Stimulated activated CD4-positive, alpha-beta T cell treated with anti-CD3 and anti-CD28 coated beads, Interleukin-4, amount 100 ng/mL, for 48 hours (primary cell): ENCODE data around the gene CDKL5.
"Not testable (repeated sequence)": the region's sequence is repeated elsewhere in the genome, so short reads cannot be mapped to it uniquely, and the experiment has no call there.

ENCODE experiments used
- DNase-seq, 2 donors: peaks; one replicate each; pipeline ENCODE4 v3.0.0-alpha.2; 2020; ENCODE audit warnings: low read depth in 2 of 2

Gene CDKL5

DNA sequence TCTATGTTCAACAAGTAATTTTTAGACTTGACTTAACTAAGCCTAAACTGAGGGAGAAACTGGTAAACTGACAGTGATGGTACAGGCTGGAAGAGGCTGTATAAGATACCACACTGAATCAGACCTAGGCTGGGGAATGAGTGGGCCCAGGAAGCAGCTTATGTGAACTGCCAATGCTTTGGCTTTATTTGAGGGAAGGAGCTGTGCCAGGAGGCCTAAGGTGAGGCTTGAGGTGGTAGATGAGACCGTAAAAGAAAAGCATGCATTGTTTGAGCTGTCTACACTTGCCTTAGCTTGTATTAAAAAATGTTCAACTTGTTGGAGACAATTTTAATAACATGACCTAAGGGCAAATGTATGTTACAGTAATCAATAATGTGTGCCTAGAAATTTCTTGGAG is 150.3 kb downstream of the CDKL5 start:
- no peak for DNase-seq

DNA sequence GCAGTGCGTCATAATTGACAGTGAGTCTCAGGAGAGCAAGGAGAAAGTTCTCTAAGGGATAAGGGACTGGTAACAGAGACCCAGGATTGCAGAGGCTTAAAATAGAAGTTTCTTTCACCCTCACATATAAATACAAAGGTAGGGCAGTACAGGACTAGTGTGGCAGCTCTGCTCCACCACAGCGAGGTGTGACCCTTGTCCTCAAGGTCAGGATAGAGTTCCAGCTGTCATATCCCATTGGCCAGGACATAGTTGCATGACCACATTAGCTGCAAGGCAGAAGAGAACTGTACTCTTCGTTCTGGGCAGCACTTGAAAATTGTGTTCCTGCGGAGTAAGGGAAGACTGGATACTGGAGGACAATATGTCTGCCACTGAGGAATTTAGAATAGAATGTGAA is 152.0 kb downstream of the CDKL5 start:
- DNase-seq: no peak

DNA sequence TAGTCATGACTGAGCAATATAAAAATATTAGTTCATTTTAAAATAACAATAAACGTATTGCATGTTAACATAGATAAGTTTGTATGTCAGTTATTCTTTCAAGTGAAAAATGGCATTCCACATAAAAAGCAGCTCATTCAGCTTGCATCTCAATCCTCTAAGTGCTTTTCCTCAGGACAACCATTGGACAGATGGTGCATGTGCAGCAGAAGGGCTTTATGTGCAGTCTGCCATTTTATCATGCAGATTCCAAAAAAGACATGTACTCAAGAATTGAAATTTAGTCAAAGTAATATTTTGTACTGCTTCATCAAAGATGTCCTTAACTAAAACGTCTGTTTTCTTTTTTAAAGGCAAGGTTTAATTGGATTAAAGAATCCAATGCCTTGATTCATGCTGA is 153.1 kb downstream of the CDKL5 start:
- DNase-seq: no peak

DNA sequence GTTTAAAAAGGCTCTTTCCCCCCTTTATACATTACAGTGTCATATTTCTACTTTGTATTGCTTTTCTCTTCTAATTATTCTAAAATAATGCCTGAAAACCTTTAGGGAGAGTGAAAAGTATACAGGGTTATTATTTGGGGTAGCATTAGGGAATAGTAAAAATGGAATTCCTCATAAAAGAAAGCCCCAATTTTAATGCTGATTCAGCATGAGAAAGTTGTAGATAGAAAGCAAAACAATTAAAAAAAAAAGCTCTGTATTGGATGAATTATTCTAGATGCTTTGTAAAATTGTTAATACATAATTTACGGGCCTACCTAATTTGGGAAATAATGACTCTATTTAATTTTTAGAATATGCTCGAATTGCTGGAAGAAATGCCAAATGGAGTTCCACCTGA is 154.1 kb downstream of the CDKL5 start:
- DNase-seq: no peak

DNA sequence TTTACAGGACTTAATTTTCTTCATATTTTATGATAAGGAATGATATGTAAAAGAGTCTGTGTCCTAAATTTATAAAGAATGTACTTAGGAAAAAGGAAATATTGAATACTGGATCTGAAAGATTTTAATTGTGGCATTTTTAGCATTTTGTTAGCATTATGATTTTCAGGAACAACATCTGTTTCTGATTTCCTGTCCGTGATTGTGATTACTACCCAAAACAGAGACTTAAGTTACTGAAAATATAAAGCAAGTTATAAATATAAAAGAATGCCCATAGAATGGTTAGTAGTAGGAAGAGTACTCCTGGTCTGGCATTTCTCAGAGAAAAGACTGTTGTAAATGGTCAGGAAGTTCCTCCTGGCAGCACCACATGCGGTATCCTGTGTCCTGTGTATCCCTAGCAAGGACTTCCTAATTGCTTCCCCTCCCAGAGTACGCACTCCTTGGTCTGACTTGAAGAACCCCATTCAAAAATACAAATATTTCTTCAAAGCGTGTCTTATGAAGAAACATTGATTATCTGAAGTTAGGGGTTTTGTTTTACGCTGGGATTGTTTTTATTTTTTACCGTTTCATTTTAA is 157.6 kb downstream of the CDKL5 start:
- no peak for DNase-seq

DNA sequence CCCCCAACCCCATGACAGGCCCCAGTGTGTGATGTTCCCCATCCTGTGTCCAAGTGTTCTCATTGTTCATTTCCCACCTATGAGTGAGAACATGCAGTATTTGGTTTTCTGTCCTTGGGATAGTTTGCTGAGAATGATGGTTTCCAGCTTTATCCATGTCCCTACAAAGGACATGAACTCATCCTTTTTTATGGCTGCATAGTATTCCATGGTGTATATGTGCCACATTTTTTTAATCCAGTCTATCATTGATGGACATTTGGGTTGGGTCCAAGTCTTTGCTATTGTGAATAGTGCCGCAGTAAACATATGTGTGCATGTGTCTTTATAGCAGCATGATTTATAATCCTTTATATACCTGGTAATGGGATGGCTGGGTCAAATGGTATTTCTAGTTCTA is 163.9 kb downstream of the CDKL5 start:
- DNase-seq: not testable (repeated sequence)

DNA sequence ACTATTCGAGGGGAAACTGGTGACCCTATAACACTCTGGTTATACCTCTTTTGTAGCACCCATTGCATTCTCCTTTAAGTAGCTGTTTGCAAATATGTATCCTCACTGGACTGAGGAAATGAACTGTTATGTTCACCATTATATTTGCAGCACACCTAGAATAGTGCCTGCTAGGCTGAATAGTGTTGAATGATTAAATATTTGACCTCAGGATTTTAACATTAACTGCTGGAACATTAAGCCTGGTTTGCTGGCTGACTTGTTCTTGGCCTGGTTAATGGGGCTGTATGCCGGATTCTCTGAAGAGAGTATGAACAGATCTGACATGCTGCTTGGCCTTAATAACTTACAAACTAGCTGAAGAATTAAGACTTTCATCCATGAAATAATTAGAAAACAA is 166.4 kb downstream of the CDKL5 start:
- DNase-seq: no peak

DNA sequence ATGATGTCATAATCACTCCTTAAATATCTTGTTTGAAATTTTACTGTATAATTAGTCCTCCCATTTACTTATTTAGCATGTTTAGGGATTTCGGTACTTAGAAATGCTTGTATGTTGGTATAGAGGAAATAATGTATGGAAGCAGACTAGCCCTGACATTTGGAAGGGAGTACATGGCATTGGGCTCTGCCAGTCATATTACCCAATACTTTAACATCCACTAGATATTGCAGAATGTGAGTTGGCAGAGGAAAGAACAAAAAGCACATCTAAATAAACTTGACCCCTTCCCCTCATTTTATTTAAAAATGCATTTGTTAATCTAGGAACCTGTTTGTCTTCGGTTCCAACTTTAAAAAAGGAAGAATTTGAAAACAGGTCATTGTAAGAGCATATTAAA is 168.7 kb downstream of the CDKL5 start:
- no peak for DNase-seq

DNA sequence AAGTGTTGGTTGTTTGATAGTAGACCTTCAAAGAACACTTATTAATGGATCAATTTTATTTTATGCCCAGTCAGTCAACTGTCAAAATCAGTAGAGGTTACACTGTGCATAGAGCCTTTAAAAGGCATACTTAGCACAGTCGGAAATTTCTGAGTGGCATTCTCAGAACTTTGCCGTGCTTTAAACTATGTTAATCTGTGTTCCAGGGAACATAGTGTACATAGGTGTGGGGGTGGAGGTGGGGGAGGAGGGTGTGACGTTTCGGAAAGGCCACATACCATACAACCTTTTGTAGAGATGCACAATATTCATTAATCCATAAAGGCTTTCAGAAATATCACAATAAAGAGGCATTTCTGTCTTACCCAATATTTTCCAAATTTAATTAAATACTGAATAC is 170.7 kb downstream of the CDKL5 start:
- DNase-seq: no peak

DNA sequence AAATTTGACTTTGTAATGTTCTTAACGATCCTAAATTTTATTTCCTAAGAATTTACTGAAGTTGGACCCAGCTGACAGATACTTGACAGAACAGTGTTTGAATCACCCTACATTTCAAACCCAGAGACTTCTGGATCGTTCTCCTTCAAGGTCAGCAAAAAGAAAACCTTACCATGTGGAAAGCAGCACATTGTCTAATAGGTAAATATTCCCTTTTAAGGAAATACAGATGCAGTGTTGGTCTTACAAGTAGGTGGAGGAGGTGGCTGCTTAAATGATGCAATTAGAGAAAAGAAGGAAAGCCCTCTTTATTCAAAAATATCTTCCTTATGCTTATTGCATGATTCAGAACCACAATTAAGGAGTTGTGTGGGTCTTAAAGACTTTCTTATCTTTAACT is 173.0 kb downstream of the CDKL5 start:
- DNase-seq: no peak

DNA sequence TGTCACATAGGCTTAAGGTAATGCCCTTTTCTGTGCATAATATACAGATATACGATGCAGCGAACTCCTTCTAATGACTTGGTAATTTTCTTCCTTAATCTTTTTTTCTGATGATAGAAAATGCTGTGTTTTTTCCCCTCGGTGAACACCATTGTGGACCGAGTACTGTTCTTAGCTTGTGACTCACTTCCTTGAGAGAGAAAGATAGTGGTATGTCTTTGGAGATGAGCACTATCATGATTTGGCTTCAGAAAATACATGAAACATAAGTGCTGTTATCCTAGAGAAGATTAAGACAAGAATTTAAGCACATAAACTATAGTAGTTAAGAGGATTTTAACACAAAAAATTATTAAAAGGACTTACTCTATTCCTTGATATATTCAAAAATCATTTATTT is 182.6 kb downstream of the CDKL5 start:
- DNase-seq: no peak

DNA sequence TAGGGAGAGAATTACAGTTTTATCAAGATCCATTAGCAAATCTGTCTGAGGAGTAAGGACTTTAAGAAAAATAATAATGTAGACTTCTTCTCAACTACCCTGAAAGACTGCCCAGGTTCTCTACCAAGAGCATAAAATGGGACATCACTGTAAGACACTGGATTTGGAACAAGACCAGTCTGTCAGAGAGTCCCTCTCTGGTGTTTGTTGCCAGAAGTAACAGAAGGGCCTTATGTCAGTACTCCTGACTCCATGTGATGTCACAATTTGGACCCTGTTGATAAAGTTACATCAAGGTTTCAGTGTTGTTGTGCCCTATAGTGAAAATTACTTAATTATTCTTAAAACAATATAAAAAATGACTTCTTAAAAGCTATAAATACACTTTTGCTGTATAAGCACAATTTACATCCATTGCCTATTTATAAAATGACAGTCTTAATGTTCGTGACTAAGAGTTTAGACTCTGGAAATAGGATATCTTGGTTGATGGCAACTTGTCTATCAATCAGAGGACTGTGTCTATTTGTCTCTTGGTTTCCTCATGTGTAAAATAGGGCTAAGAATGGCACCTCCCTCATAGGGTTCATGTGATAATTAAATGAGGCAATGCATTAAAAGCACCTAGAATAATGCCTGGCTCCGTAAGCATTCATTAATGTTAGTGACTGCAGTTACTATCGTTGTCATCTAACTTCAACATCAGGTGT is 188.7 kb downstream of the CDKL5 start:
- DNase-seq: no peak

DNA sequence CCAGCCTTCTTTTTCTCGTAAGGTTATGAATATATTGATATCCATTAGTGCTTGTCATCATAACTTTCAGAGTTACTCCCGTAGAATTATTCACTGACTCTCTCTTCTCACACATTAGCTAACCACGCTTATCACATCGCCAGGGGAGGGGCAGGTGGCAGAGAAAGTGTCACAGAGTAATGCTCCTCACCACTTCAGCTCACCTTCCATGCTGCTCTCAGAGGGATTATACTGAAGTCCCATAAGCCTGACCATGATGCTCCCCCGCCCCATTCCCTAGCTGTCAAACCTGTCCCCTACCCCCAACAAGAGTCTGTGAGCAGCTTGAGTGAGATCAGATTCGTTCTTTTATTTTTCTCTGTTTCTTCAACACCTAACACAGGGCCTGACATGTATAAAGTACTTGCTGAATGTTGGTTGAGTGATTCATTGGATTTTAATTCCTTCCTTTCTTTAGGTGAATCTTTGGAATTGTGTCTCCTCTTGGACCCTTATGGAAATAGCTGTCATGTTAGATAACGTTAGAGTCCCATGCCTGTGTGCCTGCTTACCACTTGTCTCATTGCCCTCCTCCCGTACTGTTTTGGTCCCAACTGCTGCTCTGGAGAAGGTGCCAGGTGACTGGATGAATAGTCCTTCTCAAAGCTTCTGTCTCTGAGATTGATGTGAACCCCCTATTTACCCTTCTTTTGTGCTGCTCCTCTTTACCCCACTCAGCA is 191.4 kb downstream of the CDKL5 start:
- DNase-seq: no peak

DNA sequence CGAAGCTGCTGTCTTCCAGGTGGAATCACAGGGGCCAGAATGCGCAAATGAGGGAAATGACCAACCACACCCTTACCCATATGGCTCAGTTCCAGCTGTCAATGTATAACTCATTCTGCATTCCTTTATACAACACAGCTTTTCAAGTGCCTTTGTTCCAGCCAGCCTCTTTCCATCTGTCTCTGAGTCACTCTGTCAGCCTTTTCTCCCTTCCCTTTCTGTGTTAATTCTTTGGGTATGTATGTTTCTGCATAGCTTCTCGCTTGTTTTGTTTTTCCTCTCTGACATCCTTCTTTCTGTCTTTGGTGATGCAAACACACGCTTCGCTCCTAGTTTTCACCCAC is 192.0 kb downstream of the CDKL5 start:
- DNase-seq: no peak

DNA sequence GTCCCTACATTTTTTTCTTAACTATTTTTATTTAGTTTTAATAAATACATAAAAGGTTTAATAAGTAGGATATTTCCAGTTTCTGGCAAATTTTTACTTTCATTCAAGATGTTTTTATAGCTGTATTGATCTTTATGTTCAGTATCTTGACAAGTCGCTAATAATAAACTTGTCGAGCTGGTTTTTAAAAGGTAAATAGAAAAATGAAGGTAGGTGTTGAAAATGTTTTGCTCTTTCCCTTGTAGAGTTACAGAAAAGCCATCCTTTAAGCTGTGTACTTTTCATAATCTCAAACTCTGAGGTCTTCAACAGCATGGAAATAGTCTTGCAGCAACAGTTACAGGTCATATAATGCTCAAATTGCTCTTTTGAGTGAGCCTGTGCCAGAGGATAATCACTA is 193.9 kb downstream of the CDKL5 start:
- no peak for DNase-seq

DNA sequence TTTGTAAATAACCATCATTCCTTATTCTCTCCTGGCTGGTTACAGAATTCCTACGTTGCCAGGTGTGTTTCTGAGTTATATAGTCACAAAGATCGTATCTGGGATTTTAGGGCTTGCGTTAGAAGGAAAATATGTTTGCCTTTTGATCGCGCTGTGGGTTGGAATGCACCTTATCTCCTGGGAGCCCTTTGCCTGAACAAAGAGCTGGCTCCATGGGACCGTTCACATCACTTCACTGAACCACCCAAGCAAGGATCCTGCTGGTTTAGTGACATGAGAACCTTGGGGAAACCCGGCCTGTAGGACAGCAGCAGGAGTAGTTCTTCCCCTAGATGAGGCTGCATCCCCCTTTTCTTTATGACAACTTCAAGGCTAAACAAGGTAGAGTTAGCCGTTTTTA is 194.9 kb downstream of the CDKL5 start:
- no peak for DNase-seq

DNA sequence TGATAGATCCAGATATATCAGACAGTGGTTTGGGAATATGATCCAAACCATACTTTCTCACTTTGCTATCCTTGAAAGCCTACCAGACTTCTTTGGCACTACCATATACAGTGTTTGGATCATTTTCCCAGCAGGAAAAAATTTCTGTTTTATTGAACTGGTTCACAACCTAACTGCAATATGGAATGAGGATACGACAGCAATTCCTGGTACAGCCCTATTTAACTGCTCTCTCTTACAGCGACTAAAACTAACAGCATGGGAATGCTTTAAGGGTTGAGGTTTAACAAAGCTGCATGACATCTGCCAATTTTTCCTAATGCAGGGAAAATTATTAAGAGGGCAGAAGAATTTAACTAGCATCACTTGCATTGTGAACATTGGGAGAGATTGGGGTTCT is 199.2 kb downstream of the CDKL5 start:
- no peak for DNase-seq

DNA sequence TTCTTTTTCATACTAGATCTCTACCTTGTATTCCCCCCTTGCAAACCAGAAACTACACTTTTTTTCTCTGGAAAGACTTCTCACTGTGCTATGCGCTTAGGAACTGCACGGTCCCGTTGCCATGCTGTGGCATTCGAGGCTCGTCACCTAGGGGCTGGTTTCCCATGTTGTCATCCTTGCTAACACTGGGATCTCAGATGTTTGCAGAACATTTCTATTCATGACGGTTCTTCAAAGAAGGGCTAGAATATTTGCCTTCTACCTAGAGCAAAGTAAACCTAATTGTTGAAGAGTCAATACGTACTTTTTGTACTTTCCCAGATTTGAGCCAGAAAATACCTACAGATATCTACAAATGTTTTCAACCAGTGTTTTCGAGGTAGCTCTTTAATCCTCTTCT is 205.5 kb downstream of the CDKL5 start:
- no peak for DNase-seq

DNA sequence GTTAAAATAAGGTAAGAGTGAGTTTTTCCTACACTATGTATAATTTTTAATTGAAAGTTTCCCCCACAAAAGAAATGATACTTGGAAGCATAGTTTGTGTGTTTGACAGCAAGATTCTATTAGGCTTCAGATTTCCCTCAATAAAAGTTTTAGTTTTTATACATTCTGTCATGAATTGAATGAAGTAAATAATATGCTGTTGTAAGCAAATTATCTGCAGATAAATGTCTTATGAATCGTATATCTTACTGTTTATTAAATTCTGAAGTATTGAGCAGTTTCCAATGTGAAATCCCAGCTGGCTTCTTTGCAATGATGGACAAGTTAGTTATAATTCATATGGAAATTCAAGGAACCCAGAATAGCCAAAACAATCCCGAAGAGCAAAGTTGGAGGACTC is 213.0 kb downstream of the CDKL5 start:
- DNase-seq: no peak

DNA sequence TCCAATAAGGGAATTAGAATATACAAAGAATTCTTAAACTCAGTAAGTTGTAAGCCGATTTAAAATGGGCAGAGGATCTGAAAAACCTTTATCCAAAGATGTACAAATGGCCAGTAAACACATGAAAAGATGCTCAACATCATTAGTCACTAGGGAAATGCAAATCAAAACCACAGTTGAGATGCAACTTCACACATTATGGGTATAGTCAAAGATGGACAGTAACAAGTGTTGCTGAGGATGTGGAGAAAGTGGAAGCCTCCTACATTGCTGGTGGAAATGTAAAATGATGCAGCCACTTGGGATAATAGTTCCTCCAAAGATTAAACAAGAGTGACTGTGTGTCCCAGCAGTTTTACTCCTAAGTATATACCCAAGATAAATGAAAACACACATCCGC is 213.9 kb downstream of the CDKL5 start:
- no peak for DNase-seq

DNA sequence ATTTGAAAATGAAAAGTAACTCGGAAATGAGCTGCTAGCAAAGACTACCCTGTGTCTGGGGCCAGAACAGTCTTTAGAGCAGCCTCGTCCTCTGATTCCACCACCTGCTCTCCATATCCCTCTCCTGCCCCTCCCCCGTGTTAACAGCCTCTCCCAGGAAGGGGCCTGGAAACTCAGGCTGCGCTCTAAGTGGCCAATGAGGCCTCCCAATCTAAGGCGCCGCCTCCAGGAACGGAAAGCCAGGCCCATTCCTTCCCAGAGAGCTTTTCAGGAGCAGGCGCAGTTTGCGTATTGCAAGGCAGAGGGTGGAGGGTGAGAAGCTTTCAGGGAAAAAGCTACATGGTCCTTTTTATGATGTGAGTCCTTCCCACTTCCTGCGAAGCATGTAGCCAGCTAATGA is 215.3 kb downstream of the CDKL5 start:
- DNase-seq: no peak

DNA sequence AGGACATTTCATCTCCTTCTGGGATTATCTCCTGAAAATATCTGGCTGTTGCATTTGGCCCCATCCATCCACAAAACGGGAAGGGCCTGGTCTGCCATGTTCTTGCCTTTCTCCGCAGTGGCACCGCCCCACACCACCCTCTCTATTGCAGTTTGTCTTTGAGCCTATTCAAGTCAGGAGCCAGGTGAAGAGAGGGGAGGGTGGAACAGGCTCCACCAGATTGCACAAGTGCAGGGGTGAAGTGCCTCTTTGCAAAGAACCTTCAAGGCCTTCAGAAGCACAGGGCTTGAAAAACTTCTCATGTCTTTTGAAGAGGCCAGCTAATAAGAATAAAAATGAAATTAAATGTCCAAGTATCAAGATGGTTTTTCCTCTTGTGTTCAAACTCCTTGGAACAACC is 217.8 kb downstream of the CDKL5 start:
- no peak for DNase-seq

DNA sequence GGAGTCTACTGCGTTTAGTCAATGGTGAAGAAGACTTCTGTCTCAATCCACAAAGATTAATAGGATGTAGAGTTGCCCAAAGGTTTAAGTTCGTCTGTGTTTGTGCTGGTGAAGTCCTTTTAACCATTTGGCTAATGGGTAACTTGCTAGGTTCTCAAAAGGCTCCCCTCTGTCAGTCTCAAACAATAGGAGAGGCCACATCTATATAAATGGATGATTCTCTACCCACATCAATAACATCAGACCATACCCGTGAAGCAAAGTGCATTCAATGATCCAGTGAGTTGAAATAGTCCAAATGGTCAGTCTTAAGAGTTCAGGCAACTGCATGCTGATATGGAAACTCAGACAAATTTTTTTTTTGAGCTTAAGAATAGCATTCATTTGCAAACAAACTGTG is 218.4 kb downstream of the CDKL5 start:
- no peak for DNase-seq

DNA sequence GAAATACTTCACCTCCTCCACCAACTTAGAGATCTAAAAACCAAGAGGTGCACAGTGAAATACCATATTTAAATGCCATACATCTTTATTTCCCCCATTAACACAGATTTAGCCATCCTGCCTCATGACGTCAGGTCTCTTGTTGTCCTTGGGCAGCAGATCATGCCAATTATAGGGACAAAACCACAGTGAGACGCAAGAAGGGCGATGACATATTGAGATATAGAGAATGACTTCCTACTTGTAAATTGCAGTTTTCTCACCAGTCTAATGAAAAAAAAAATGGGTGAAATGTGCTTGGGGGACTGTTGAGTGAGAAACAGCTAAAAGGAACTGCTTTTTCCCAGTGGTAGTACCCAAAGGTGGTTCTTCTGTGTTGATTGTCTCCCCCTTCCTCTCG is 222.2 kb downstream of the CDKL5 start:
- no peak for DNase-seq
